Measurements from ENCODE around the gene SLC5A4.
"Not testable (repeated sequence)": the region's sequence is repeated elsewhere in the genome, so short reads cannot be mapped to it uniquely, and the experiment has no call there.

Gene SLC5A4

GRCh38 chr22:32199961-32200360 is 55.2 kb downstream of the SLC5A4 start:
- DNase-seq (ENCODE audit: low read depth in 2 of 2): no peak

- DNase-seq (ENCODE audit: low read depth in 2 of 2): no peak
Observed at GRCh38 chr22:32199341-32199740, 55.8 kb downstream of the SLC5A4 start.

- not testable (repeated sequence) for DNase-seq (ENCODE audit: low read depth in 2 of 2)
Observed at GRCh38 chr22:32197553-32198226, 57.5 kb downstream of the SLC5A4 start.

- not testable (repeated sequence) for DNase-seq (ENCODE audit: low read depth in 2 of 2)
Observed at GRCh38 chr22:32195900-32196299, 59.2 kb downstream of the SLC5A4 start.

GRCh38 chr22:32193346-32193745 is 61.8 kb downstream of the SLC5A4 start:
- not testable (repeated sequence) for DNase-seq (ENCODE audit: low read depth in 2 of 2)

- not testable (repeated sequence) for DNase-seq (ENCODE audit: low read depth in 2 of 2)
Observed at GRCh38 chr22:32191021-32191420, 64.1 kb downstream of the SLC5A4 start.

GRCh38 chr22:32185821-32186220 is 69.3 kb downstream of the SLC5A4 start:
- DNase-seq (ENCODE audit: low read depth in 2 of 2): no peak

GRCh38 chr22:32183625-32184024 is 71.5 kb downstream of the SLC5A4 start:
- DNase-seq (ENCODE audit: low read depth in 2 of 2): no peak

GRCh38 chr22:32181043-32181442 is 74.1 kb downstream of the SLC5A4 start:
- no peak for DNase-seq (ENCODE audit: low read depth in 2 of 2)

- no peak for DNase-seq (ENCODE audit: low read depth in 2 of 2)
Observed at GRCh38 chr22:32177221-32177765, 77.9 kb downstream of the SLC5A4 start.

GRCh38 chr22:32175683-32176644 is 79.2 kb downstream of the SLC5A4 start:
- no peak for DNase-seq (ENCODE audit: low read depth in 2 of 2)

- no peak for DNase-seq (ENCODE audit: low read depth in 2 of 2)
Observed at GRCh38 chr22:32175115-32175514, 80.0 kb downstream of the SLC5A4 start.

Data from stimulated activated CD8-positive, alpha-beta memory T cell treated with anti-CD3 and anti-CD28 coated beads, Interleukin-2, amount 100 ng/mL, for 48 hours (primary cell).